ENCODE measurements around the gene LGALS3.

DNA sequence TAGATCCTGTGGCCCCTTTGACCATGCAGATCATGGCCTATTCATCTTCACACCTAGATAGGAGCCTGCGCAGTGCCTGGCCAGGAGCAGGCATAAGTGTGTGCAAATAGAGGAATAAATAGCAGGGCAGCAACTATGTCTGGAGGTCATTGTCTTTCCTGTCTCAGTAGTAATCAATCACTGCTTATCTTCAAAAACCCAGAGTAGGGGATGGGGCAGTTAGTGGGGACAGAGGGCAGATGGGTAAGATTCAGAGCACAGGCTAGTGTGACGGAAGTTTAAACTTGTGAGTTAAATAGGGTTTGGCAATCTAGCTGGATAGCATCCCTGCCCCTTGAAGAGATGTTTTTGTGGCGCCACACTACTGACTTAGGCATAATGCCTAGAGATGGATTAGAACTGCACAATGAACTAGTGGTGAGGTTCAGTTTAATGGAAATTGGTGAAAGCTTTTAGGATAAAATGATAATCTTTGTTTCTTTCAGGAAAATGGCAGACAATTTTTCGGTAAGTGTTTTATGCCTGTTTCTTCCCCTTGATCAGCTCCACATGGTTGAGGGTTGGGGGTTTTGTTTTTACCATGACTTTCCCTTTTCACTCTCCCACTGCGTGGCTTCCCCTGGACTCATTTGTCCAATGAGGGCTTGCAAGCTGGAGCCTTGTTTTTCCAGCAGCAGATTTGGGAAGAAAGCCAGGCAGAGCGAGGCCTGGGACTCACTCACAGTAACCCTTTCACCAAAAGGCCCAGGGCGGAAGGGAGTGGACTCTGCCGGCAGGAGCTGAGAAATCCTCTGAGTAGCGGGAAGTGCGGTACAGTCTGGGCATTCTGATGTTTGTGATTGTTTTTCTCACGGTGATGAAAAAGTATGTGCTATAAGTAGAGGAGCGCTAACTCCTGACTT is 8.1 kb downstream of the LGALS3 start:
- TF ChIP-seq, protein P1, sequence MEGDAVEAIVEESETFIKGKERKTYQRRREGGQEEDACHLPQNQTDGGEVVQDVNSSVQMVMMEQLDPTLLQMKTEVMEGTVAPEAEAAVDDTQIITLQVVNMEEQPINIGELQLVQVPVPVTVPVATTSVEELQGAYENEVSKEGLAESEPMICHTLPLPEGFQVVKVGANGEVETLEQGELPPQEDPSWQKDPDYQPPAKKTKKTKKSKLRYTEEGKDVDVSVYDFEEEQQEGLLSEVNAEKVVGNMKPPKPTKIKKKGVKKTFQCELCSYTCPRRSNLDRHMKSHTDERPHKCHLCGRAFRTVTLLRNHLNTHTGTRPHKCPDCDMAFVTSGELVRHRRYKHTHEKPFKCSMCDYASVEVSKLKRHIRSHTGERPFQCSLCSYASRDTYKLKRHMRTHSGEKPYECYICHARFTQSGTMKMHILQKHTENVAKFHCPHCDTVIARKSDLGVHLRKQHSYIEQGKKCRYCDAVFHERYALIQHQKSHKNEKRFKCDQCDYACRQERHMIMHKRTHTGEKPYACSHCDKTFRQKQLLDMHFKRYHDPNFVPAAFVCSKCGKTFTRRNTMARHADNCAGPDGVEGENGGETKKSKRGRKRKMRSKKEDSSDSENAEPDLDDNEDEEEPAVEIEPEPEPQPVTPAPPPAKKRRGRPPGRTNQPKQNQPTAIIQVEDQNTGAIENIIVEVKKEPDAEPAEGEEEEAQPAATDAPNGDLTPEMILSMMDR (IDR thresholded peaks at IDR 0.05 in 4 of 5, conservative IDR thresholded peaks at IDR 0.05 in 1 of 5), result no peak
- no peak for TF ChIP-seq POLR2A (IDR thresholded peaks at IDR 0.05)

Data from gastrocnemius medialis (tissue), 4 donors.